ENCODE measurements around the gene PCDHA5. TPM values are rescaled to one million over a fixed set of nuclear protein-coding genes. Genes with fewer than 3 reads are reported as not detected.
"Not testable (repeated sequence)": the region's sequence is repeated elsewhere in the genome, so short reads cannot be mapped to it uniquely, and the experiment has no call there.

The PCDHA5 gene
- total RNA-seq, 2 experiments from 2014 or later = not detected

DNA sequence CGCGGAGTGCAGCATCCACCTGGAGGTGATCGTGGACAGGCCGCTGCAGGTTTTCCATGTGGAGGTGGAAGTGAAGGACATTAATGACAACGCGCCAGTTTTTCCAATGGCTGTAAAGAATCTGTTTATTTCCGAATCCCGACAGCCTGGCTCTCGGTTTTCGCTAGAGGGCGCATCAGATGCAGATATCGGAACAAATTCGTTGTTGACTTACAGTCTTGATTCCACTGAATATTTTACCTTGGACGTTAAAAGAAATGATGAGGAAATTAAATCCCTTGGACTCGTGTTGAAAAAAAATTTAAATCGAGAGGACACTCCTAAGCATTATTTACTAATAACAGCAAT lies 19.9 kb upstream of the PCDHA5 start:
- H3K9me3 Mint-ChIP-seq = peaks cover 23% of the 10 kb centered on the region
- ChIA-PET POLR2A (no interaction called here), CTCF (interaction anchor here (0.8 kb wide), 1 partner anchor 518 kb away, joined by 3 read pairs; no protein-coding TSS in a partner anchor)
- peak overlapping the region; percentile 50 for H3K27ac Mint-ChIP-seq
- H3K4me1 Mint-ChIP-seq = no peaks in the 10 kb centered on the region
- H3K27me3 Mint-ChIP-seq = peaks cover 1% of the 10 kb centered on the region
- no peak overlapping the region for H3K4me3 Mint-ChIP-seq
- no peaks in the 10 kb centered on the region for H3K36me3 Mint-ChIP-seq (ENCODE audit: low read depth)
- no peak for DNase-seq

- H3K36me3 Mint-ChIP-seq (ENCODE audit: low read depth); POLR2A ChIA-PET; H3K27ac Mint-ChIP-seq; DNase-seq; H3K4me3 Mint-ChIP-seq; H3K4me1 Mint-ChIP-seq; H3K27me3 Mint-ChIP-seq: not testable (repeated sequence)
- H3K9me3 Mint-ChIP-seq = peaks cover 25% of the 10 kb centered on the region
- CTCF ChIA-PET = interaction anchor here (0.8 kb wide), 1 partner anchor 517 kb away, joined by 3 read pairs; no protein-coding TSS in a partner anchor
These were observed 19.0 kb upstream of the PCDHA5 start for GRCh38 chr5:140802381-140802780.

DNA sequence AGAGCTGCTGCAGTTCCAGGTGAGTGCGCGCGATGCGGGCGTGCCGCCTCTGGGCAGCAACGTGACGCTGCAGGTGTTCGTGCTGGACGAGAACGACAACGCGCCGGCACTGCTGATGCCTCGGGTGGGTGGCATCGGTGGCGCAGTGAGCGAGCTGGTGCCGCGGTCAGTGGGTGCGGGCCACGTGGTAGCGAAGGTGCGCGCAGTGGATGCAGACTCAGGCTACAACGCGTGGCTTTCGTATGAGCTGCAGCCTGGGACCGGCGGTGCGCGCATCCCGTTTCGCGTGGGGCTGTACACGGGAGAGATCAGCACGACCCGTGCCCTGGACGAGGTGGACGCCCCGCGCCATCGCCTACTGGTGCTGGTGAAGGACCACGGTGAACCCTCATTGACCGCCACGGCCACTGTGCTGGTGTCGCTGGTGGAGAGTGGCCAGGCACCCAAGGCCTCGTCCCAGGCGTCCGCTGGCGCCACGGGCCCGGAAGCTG lies 18.6 kb upstream of the PCDHA5 start:
- Mint-ChIP-seq H3K36me3 (ENCODE audit: low read depth) (no peaks in the 10 kb centered on the region), H3K4me1 (no peaks in the 10 kb centered on the region), H3K9me3 (peaks cover 27% of the 10 kb centered on the region), H3K4me3 (no peak overlapping the region), H3K27ac (no peak overlapping the region), H3K27me3 (peaks cover 3% of the 10 kb centered on the region)
- ChIA-PET CTCF (no interaction called here), POLR2A (no interaction called here)
- DNase-seq = no peak

DNA sequence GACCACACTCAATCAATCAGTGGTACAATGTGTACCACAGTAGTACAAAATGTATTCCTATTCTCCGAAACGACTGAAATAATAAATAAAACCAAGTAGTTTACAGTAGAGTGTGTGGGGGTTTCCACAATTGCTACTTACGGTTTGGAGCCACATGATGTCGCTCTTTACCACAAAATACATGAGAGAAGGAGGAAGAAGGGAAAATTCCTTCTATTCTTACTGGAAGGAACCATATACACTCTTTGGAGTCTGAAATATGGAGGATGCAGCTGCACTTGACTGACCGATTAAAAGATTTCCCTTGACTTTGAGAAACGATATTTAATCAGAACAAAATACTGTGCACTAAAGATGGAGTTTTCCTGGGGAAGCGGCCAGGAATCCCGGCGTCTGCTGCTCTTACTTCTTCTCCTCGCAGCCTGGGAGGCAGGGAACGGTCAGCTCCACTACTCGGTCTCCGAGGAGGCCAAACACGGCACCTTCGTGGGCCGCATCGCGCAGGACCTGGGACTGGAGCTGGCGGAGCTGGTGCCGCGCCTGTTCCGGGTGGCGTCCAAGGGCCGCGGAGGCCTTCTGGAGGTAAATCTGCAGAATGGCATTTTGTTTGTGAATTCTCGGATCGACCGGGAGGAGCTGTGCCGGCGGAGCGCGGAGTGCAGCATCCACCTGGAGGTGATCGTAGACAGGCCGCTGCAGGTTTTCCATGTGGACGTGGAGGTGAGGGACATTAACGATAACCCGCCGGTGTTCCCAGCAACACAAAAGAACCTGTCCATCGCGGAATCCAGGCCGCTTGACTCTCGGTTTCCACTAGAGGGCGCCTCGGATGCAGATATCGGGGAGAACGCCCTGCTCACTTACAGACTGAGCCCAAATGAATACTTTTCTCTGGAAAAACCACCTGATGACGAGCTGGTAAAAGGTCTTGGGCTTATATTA lies 14.3 kb upstream of the PCDHA5 start, which contains the start of gene PCDHA4:
Gene PCDHA4 (plus strand): TSS at position 235 of the 942 bp plus-strand sequence.
- H3K27me3 Mint-ChIP-seq = peaks cover 2% of the 10 kb centered on the region
- CTCF ChIA-PET = interaction anchor here (1.0 to 2.6 kb wide), 2 partner anchors 12 to 14 kb away, joined by 3 to 7 read pairs; partner anchors contain the start of gene PCDHA5
- POLR2A ChIA-PET = no interaction called here
- H3K36me3 Mint-ChIP-seq (ENCODE audit: low read depth) = no peaks in the 10 kb centered on the region
- DNase-seq = peak; percentile 20
- H3K4me1 Mint-ChIP-seq = no peaks in the 10 kb centered on the region
- no peak within 1 kb of the TSS for H3K4me3 Mint-ChIP-seq
- peaks cover 25% of the 10 kb centered on the region for H3K9me3 Mint-ChIP-seq
- no peak within 1 kb of the TSS for H3K27ac Mint-ChIP-seq

DNA sequence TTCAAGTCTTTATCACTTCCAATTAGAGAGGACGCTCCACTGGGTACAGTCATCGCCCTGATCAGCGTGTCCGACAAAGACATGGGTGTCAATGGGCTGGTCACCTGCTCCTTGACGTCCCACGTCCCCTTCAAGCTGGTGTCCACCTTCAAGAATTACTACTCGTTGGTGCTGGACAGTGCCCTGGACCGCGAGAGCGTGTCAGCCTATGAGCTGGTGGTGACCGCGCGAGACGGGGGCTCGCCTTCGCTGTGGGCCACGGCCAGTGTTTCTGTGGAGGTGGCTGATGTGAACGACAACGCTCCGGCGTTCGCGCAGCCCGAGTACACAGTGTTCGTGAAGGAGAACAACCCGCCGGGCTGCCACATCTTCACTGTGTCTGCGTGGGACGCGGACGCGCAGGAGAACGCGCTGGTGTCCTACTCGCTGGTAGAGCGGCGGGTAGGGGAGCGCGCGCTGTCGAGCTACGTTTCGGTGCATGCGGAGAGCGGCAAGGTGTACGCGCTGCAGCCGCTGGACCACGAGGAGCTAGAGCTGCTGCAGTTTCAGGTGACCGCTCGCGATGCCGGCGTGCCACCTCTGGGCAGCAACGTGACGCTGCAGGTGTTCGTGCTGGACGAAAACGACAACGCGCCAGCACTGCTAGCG lies 13.0 kb upstream of the PCDHA5 start:
- H3K4me3 Mint-ChIP-seq; H3K27me3 Mint-ChIP-seq; H3K36me3 Mint-ChIP-seq (ENCODE audit: low read depth); DNase-seq; H3K4me1 Mint-ChIP-seq; POLR2A ChIA-PET; H3K27ac Mint-ChIP-seq: not testable (repeated sequence)
- CTCF ChIA-PET = interaction anchor here (2.6 kb wide), 1 partner anchor 12 kb away, joined by 7 read pairs; the partner anchor contains the start of gene PCDHA5
- H3K9me3 Mint-ChIP-seq = peaks cover 27% of the 10 kb centered on the region

DNA sequence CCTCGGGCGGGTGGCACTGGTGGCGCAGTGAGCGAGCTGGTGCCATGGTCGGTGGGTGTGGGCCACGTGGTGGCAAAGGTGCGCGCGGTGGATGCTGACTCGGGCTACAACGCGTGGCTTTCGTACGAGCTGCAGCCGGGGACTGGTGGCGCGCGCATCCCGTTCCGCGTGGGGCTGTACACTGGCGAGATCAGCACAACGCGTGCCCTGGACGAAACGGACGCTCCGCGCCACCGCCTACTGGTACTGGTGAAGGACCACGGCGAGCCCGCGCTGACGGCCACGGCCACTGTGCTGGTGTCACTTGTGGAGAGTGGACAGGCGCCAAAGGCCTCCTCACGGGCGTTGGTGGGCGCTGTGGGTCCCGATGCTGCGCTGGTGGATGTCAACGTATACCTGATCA lies 12.5 kb upstream of the PCDHA5 start:
- Mint-ChIP-seq H3K27ac (no peak overlapping the region), H3K4me3 (no peak overlapping the region), H3K4me1 (no peaks in the 10 kb centered on the region), H3K9me3 (peaks cover 23% of the 10 kb centered on the region), H3K27me3 (peaks cover 2% of the 10 kb centered on the region), H3K36me3 (ENCODE audit: low read depth) (no peaks in the 10 kb centered on the region)
- no peak for DNase-seq
- ChIA-PET CTCF (interaction anchor here (2.6 kb wide), 1 partner anchor 12 kb away, joined by 7 read pairs; the partner anchor contains the start of gene PCDHA5), POLR2A (no interaction called here)

GRCh38 chr5:140822281-140822629 lies 842 bp downstream of the PCDHA5 start:
- Mint-ChIP-seq H3K4me3 (no peak overlapping the region), H3K36me3 (ENCODE audit: low read depth) (no peaks in the 10 kb centered on the region), H3K9me3 (peaks cover 13% of the 10 kb centered on the region), H3K27ac (no peak overlapping the region), H3K4me1 (no peaks in the 10 kb centered on the region), H3K27me3 (peaks cover 2% of the 10 kb centered on the region)
- CTCF ChIA-PET = no interaction called here
- DNase-seq = no peak
- POLR2A ChIA-PET = no interaction called here

DNA sequence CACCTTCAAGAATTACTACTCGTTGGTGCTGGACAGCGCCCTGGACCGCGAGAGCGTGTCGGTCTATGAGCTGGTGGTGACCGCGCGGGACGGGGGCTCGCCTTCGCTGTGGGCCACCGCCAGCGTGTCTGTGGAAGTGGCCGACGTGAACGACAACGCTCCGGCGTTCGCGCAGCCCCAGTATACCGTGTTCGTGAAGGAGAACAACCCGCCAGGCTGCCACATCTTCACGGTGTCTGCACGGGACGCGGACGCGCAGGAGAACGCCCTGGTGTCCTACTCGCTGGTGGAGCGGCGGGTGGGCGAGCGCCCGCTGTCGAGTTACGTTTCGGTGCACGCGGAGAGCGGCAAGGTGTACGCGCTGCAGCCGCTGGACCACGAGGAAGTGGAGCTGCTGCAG lies 1.6 kb downstream of the PCDHA5 start:
- H3K4me3 Mint-ChIP-seq; H3K36me3 Mint-ChIP-seq (ENCODE audit: low read depth); H3K27me3 Mint-ChIP-seq; CTCF ChIA-PET; POLR2A ChIA-PET; H3K4me1 Mint-ChIP-seq; H3K27ac Mint-ChIP-seq; DNase-seq: not testable (repeated sequence)
- peaks cover 13% of the 10 kb centered on the region for H3K9me3 Mint-ChIP-seq

DNA sequence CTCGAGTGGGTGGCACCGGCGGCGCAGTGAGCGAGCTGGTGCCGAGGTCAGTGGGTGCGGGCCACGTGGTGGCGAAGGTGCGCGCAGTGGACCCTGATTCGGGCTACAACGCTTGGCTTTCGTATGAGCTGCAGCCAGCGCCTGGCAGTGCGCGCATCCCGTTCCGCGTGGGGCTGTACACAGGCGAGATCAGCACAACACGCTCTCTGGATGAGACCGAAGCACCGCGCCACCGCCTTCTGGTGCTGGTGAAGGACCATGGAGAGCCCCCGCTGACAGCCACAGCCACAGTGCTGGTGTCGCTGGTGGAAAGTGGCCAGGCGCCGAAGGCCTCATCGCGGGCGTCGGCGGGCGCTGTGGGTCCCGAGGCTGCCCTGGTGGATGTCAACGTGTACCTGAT lies 2.1 kb downstream of the PCDHA5 start:
- POLR2A ChIA-PET = no interaction called here
- Mint-ChIP-seq H3K4me1 (no peaks in the 10 kb centered on the region), H3K4me3 (no peak overlapping the region), H3K36me3 (ENCODE audit: low read depth) (no peaks in the 10 kb centered on the region), H3K9me3 (peaks cover 15% of the 10 kb centered on the region), H3K27ac (no peak overlapping the region), H3K27me3 (peaks cover 2% of the 10 kb centered on the region)
- CTCF ChIA-PET = no interaction called here
- no peak for DNase-seq

GRCh38 chr5:140827704-140828361 lies 6.4 kb downstream of the PCDHA5 start, which contains the start of gene PCDHA6:
Gene PCDHA6 (plus strand): TSS chr5:140827960. CDS start chr5:140828092, 132 bp downstream.
- H3K4me3 Mint-ChIP-seq = no peak within 1 kb of the TSS

DNA sequence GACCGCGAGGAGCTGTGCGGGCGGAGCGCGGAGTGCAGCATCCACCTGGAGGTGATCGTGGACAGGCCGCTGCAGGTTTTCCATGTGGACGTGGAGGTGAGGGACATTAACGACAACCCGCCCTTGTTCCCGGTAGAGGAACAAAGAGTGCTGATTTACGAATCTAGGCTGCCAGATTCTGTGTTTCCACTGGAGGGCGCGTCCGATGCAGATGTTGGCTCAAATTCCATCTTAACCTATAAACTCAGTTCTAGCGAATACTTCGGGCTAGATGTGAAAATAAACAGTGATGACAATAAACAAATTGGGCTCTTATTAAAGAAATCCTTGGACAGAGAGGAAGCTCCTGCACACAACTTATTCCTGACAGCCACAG lies 6.9 kb downstream of the PCDHA5 start:
- H3K4me1 Mint-ChIP-seq = no peaks in the 10 kb centered on the region
- DNase-seq = no peak
- CTCF ChIA-PET = interaction anchor here (1.5 kb wide), 1 partner anchor 13 kb away, joined by 4 read pairs; no protein-coding TSS in a partner anchor
- no peak overlapping the region for H3K4me3 Mint-ChIP-seq
- H3K27ac Mint-ChIP-seq = no peak overlapping the region
- peaks cover 2% of the 10 kb centered on the region for H3K27me3 Mint-ChIP-seq
- H3K36me3 Mint-ChIP-seq (ENCODE audit: low read depth) = no peaks in the 10 kb centered on the region
- peaks cover 14% of the 10 kb centered on the region for H3K9me3 Mint-ChIP-seq
- POLR2A ChIA-PET = no interaction called here

More at GRCh38 chr5:140827704-140828361, 6.4 kb downstream of the PCDHA5 start, which contains the start of gene PCDHA6:
- POLR2A ChIA-PET = no interaction called here
- H3K9me3 Mint-ChIP-seq = peaks cover 15% of the 10 kb centered on the region
- H3K27me3 Mint-ChIP-seq = peaks cover 2% of the 10 kb centered on the region
- no peak for DNase-seq
- no peaks in the 10 kb centered on the region for H3K4me1 Mint-ChIP-seq
- CTCF ChIA-PET = interaction anchor here (1.5 kb wide), 1 partner anchor 14 kb away, joined by 4 read pairs; no protein-coding TSS in a partner anchor
- H3K27ac Mint-ChIP-seq = no peak within 1 kb of the TSS
- no peaks in the 10 kb centered on the region for H3K36me3 Mint-ChIP-seq (ENCODE audit: low read depth)

GRCh38 chr5:140829511-140830501 lies 8.4 kb downstream of the PCDHA5 start:
- H3K4me3 Mint-ChIP-seq, H3K27me3 Mint-ChIP-seq: not testable (repeated sequence)

More at GRCh38 chr5:140829511-140830501, 8.4 kb downstream of the PCDHA5 start:
- POLR2A ChIA-PET; H3K36me3 Mint-ChIP-seq (ENCODE audit: low read depth); H3K27ac Mint-ChIP-seq; H3K4me1 Mint-ChIP-seq; DNase-seq: not testable (repeated sequence)
- CTCF ChIA-PET = interaction anchor here (1.5 kb wide), 1 partner anchor 12 kb away, joined by 4 read pairs; no protein-coding TSS in a partner anchor
- peaks cover 16% of the 10 kb centered on the region for H3K9me3 Mint-ChIP-seq
